A673 (cell line): Measurements from ENCODE around the gene GLB1L2. TPM values are rescaled to one million over a fixed set of nuclear protein-coding genes. Genes with fewer than 3 reads are reported as not detected.

Experiments used
- BruUV-seq: library from RNA; stranded (reverse); fragments of 400-500 nt; replicated peaks from 2 replicates; lab custom pipeline; 2021; lab: Mats Ljungman, UMichigan
- CTCF ChIA-PET: fragments of 300-600 bp; sonication (Branson Sonifier 250); formaldehyde crosslinking; loops from one replicate; lab custom pipeline; 2022; ENCODE audit warnings: antibody characterized with exemption; lab: Charles Lee
- POLR2A ChIA-PET: fragments of 300-600 bp; sonication (Branson Sonifier 250); formaldehyde crosslinking; loops from one replicate; lab custom pipeline; 2022; ENCODE audit warnings: antibody characterized with exemption; ENCODE audit not compliant: low non-redundant PET; lab: Charles Lee
- DNase-seq: peaks from one replicate; pipeline ENCODE4 v3.0.0-alpha.2; 2015; ENCODE audit warnings: low spot score
- H3K27ac ChIP-seq: fragments of 200-600 bp; sonication (generic); 2 replicates; pipeline ENCODE4 v1.5.1; 2016; ENCODE audit warnings: mixed run types, low read depth, mild to moderate bottlenecking, mixed read lengths, antibody characterized with exemption, low read length; ENCODE audit not compliant: poor library complexity, severe bottlenecking
- H3K27me3 ChIP-seq: fragments of 200-600 bp; sonication (generic); replicated peaks from 2 replicates; pipeline ENCODE4 v1.6.1; 2017; ENCODE audit warnings: mixed run types, low read depth, mild to moderate bottlenecking, mixed read lengths, antibody characterized with exemption, low read length; ENCODE audit not compliant: insufficient read depth, poor library complexity
- H3K36me3 ChIP-seq: fragments of 200-600 bp; sonication (generic); 2 replicates; pipeline ENCODE4 v1.6.1; 2016; ENCODE audit warnings: mixed run types, mild to moderate bottlenecking, mixed read lengths, antibody characterized with exemption, low read length; ENCODE audit not compliant: insufficient read depth, poor library complexity, severe bottlenecking
- H3K4me1 ChIP-seq: fragments of 200-600 bp; sonication (generic); 2 replicates; pipeline ENCODE4 v1.6.1; 2017; ENCODE audit warnings: mixed run types, mild to moderate bottlenecking, mixed read lengths, antibody characterized with exemption, low read length; ENCODE audit not compliant: insufficient read depth, poor library complexity, severe bottlenecking
- H3K4me3 ChIP-seq: fragments of 200-600 bp; sonication (generic); 2 replicates; pipeline ENCODE4 v1.5.1; 2016; ENCODE audit warnings: low read depth, mixed run types, mild to moderate bottlenecking, mixed read lengths, low read length; ENCODE audit not compliant: poor library complexity, severe bottlenecking
- H3K9me3 ChIP-seq: fragments of 200-600 bp; sonication (generic); 2 replicates; pipeline ENCODE4 v1.6.1; 2016; ENCODE audit warnings: mixed run types, low read depth, mild to moderate bottlenecking, mixed read lengths, antibody characterized with exemption, low read length; ENCODE audit not compliant: poor library complexity, severe bottlenecking
- EZH2 ChIP-seq: fragments of 200-600 bp; sonication (generic); IDR thresholded peaks from 2 replicates; pipeline ENCODE4 v1.6.1; 2017; ENCODE audit warnings: borderline replicate concordance, low read depth, mild to moderate bottlenecking, mixed read lengths, antibody characterized with exemption, low read length; ENCODE audit not compliant: poor library complexity, severe bottlenecking
- intact Hi-C: fragments of 100-400 bp; cut with micrococcal nuclease; formaldehyde crosslinking; loops from one replicate; pipeline ENCODE4 v1.10.0; 2022; ENCODE audit not compliant: unreplicated experiment
- total RNA-seq: library from RNA; stranded (reverse); gene quantifications from 2 replicates; pipeline ENCODE4 v1.2.3, GENCODE V29; 2021
- TF ChIP-seq, protein P1 (sequence below): fragments of 300-800, 200-600 bp; sonication (generic); conservative IDR thresholded peaks from 2 replicates; pipeline ENCODE4 v1.5.1; 2017; ENCODE audit warnings: low read depth, mild to moderate bottlenecking, antibody characterized with exemption, low read length, moderate library complexity, mixed read lengths

The GLB1L2 gene
- total RNA-seq, 1 experiment from 2014 or later, result 22.6 TPM

DNA sequence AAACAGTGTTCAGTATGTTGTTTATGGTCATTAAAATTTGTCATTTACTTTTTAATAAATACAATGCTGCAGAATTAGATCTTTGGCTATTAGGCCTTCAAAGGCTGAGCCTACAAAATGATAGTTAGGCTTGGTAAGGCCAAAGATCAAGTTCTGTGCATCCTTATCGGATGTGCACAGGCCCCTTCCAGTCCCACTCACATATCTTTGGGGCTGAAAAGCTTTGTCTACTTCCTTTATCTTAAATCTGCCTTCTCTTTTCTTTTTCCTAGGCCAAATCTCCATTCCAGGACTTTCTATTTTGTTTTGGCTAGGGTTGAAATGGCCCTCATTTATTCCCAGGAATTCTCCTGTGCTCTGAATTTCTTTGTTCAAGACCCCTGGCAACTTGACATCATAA lies 3.4 kb upstream of the GLB1L2 start:
- no peak for DNase-seq
- TF ChIP-seq EZH2, result no peak
- TF ChIP-seq, protein P1, sequence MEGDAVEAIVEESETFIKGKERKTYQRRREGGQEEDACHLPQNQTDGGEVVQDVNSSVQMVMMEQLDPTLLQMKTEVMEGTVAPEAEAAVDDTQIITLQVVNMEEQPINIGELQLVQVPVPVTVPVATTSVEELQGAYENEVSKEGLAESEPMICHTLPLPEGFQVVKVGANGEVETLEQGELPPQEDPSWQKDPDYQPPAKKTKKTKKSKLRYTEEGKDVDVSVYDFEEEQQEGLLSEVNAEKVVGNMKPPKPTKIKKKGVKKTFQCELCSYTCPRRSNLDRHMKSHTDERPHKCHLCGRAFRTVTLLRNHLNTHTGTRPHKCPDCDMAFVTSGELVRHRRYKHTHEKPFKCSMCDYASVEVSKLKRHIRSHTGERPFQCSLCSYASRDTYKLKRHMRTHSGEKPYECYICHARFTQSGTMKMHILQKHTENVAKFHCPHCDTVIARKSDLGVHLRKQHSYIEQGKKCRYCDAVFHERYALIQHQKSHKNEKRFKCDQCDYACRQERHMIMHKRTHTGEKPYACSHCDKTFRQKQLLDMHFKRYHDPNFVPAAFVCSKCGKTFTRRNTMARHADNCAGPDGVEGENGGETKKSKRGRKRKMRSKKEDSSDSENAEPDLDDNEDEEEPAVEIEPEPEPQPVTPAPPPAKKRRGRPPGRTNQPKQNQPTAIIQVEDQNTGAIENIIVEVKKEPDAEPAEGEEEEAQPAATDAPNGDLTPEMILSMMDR, result no peak
- H3K9me3 ChIP-seq, result no peaks in the 10 kb centered on the region
- H3K27ac ChIP-seq, result no peak overlapping the region
- CTCF ChIA-PET, result no interaction called here
- intact Hi-C loops, result no loop called here
- H3K4me1 ChIP-seq, result peaks cover 10% of the 10 kb centered on the region
- no peak overlapping the region for H3K4me3 ChIP-seq
- BruUV-seq, result no TSS peak
- peaks cover 6% of the 10 kb centered on the region for H3K27me3 ChIP-seq
- no peaks in the 10 kb centered on the region for H3K36me3 ChIP-seq
- POLR2A ChIA-PET, result no interaction called here

DNA sequence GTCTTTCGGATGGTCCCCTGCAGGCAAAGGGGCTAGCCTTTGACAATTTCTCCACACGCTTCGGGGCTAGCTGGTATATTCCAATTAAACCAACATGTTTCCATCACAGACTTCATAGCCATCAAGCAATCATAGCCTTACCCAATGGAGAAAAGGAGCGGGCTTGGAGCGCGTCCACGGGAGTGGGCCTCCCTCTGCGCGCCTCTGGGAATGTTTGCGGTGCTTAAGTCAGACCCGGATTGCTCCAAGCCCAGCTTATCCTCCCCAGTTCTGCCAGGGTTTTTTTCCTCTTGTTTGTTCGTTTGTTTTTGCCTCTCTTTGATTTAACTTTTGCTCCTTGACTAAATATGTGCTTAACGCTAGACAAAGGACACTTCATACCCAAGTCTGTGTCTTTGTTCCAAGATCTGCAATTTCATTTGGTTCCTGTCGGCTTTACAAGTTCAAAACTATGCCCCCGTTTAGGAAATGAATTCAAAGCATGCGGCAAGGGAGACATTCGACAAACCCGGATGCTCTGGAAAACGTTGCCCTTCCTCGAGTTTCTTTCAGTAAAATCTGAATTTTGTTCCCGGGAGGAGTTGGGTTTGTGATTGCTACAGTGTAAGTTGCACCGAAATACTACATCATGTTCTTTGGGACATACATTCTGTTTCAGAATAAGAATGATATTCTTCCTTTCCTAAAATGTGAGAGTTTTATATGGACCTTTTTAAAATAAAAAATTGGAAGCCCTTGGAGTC lies 1.0 kb upstream of the GLB1L2 start:
- no peaks in the 10 kb centered on the region for H3K27me3 ChIP-seq
- TF ChIP-seq, protein P1, result no peak
- TF ChIP-seq EZH2, result no peak
- CTCF ChIA-PET, result no interaction called here
- peaks cover 10% of the 10 kb centered on the region for H3K4me1 ChIP-seq
- no peak overlapping the region for H3K27ac ChIP-seq
- DNase-seq, result no peak
- intact Hi-C loops, result no loop called here
- no peaks in the 10 kb centered on the region for H3K9me3 ChIP-seq
- H3K4me3 ChIP-seq, result peak overlapping the region; percentile 36
- H3K36me3 ChIP-seq, result no peaks in the 10 kb centered on the region
- no TSS peak for BruUV-seq
- POLR2A ChIA-PET, result no interaction called here

DNA sequence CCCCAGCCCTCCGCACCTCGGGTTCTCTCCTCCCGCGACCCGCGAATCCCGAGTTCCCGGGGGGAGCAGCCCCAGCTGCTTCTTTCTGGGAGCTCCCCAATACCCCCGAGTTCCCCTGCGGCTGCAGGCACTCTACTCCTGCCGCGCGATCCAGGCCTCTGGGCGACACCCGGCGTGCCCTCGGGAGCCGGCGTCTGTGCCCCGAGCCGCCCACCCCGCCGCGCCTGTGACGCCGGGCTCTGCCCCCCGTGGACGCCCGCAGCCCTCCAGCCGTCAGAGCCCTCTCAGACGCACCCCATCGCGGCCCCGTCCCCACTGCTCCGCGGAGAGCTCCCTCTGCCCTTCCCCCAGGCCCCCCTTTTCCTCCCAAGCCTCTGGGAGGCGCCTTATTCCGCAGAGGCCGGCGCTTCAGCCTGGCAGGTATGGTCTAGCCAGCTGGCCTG lies 422 bp downstream of the GLB1L2 start:
- H3K4me1 ChIP-seq, result peaks cover 10% of the 10 kb centered on the region
- POLR2A ChIA-PET, result no interaction called here
- H3K36me3 ChIP-seq, result no peaks in the 10 kb centered on the region
- BruUV-seq, result no TSS peak
- no peaks in the 10 kb centered on the region for H3K27me3 ChIP-seq
- CTCF ChIA-PET, result no interaction called here
- TF ChIP-seq EZH2, result no peak
- TF ChIP-seq, protein P1, result no peak; the same call in 1 of the 2 replicates
- intact Hi-C loops, result no loop called here
- H3K9me3 ChIP-seq, result no peaks in the 10 kb centered on the region
- DNase-seq, result peak; percentile 39
- peak overlapping the region; percentile 53 for H3K4me3 ChIP-seq
- no peak overlapping the region for H3K27ac ChIP-seq
